ENCODE data around the gene NECAB3. TPM values are rescaled to one million over a fixed set of nuclear protein-coding genes. Genes with fewer than 3 reads are reported as not detected.
"Not testable (repeated sequence)": the region's sequence is repeated elsewhere in the genome, so short reads cannot be mapped to it uniquely, and the experiment has no call there.

Gene NECAB3
- total RNA-seq, 1 experiment from 2014 or later: 63.1 TPM

DNA sequence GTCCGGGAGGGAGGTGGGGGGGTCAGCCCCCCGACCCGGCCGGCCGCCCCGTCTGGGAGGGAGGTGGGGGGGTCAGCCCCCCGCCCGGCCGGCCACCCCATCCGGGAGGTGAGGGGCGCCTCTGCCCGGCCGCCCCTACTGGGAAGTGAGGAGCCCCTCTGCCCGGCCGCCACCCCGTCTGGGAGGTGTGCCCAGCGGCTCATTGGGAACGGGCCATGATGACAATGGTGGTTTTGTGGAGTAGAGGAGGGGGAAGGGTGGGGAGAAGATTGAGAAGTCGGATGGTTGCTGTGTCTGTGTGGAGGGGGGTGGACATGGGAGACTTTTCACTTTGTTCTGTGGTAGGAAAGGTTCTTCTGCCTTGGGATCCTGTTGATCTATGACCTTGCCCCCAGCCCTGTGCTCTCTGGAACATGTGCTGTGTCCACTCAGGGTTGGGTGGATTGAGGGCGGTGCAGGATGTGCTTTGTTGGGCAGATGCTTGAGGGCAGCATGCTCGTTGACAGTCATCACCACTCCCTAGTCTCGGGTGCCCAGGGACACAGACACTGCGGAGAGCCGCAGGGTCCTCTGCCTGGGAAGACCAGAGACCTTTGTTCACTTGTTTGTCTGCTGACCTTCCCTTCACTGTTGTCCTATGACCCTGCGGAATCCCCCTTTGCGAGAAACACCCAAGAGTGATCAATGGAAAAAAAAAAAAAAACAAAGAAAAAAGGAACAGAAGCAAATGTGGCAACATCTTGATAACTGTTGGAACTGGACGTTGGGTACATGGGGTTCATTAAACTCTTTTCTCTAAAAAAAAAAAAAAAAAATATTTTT, 27.6 kb upstream of the NECAB3 start:
- in situ Hi-C loops (cut with HindIII; ENCODE audit: low pct_unique_long_range_greater_than_20kb, low sequenced_read_pairs): no loop called here
- no peak for DNase-seq (ENCODE audit: low read depth, low spot score)

DNA sequence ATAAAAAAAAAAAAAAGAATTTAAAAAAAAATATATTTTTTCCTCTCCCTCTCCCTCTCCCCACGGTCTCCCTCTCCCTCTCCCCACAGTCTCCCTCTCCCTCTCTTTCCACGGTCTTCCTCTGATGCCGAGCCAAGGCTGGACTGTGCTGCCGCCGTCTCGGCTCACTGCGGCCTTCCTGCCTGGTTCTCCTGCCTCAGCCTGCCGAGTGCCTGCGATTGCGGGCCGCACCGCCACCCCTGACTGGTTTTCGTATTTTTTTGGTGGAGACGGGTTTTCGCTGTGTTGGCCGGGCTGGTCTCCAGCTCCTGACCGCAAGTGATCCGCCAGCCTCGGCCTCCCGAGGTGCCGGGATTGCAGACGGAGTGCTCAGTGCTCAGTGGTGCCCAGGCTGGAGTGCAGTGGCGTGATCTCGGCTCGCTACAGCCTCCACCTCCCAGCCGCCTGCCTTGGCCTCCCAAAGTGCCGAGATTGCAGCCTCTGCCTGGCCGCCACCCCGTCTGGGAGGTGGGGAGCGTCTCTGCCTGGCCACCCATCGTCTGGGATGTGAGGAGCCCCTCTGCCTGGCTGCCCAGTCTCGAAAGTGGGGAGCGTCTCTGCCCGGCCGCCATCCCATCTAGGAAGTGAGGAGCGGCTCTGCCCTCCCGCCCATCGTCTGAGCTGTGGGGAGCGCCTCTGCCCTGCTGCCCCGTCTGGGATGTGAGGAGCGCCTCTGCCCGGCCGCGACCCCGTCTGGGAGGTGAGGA, 26.6 kb upstream of the NECAB3 start:
- in situ Hi-C loops (cut with HindIII; ENCODE audit: low pct_unique_long_range_greater_than_20kb, low sequenced_read_pairs); DNase-seq (ENCODE audit: low read depth, low spot score): not testable (repeated sequence)

DNA sequence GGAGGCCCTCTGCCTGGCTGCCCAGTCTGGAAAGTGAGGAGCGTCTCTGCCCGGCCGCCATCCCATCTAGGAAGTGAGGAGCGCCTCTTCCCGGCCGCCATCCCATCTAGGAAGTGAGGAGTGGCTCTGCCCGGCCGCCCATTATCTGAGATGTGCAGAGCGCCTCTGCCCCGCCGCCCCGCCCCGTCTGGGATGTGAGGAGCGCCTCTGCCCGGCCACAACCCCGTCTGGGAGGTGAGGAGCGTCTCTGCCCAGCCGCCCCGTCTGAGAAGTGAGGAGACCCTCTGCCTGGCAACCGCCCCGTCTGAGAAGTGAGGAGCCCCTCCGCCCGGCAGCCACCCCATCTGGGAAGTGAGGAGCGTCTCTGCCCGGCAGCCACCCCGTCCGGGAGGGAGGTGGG, 24.7 kb upstream of the NECAB3 start:
- in situ Hi-C loops (cut with HindIII; ENCODE audit: low pct_unique_long_range_greater_than_20kb, low sequenced_read_pairs); DNase-seq (ENCODE audit: low read depth, low spot score): not testable (repeated sequence)

DNA sequence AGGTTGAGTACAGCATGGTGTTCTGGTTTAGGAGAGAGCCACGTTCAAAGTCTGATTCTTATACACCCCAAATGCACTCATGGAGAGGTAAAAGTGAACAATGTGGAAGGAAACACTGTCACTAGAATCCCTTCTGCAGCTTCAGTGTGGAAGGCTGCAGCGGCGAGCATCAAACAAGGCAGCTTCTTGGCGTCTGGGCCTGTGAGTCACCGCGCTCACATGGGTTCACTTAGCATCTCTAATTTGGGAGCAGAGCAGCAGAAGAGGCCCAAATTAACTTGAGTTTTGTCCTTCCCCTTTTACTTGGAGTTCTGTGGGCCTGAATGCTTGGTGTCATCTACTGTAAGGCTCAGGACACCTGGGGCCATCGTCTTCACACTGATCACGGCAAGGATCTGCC, 22.9 kb upstream of the NECAB3 start:
- in situ Hi-C loops (cut with HindIII; ENCODE audit: low pct_unique_long_range_greater_than_20kb, low sequenced_read_pairs): no loop called here

DNA sequence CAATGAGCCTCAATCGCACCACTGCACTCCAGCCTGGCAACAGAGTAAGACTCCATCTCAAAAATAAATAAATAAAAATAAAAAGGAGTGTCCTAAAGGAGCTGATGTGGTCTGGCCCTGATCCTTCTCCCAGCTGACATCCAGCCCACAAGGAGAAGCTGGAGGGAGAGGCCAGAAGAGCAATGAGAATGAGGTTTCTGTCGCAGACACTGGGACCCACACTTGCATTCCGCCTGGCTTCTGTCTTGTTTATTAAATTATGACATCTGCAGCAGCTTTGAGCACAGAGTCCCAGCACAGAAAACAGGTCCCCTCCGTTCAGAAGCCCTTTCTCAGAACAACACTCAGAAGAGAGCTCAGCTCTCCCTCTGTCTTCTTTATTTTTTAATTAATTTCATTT, 22.2 kb upstream of the NECAB3 start:
- DNase-seq (ENCODE audit: low read depth, low spot score): no peak
- in situ Hi-C loops (cut with HindIII; ENCODE audit: low pct_unique_long_range_greater_than_20kb, low sequenced_read_pairs): no loop called here

More for the DNA sequence above, 22.9 kb upstream of the NECAB3 start:
- DNase-seq (ENCODE audit: low read depth, low spot score): no peak

DNA sequence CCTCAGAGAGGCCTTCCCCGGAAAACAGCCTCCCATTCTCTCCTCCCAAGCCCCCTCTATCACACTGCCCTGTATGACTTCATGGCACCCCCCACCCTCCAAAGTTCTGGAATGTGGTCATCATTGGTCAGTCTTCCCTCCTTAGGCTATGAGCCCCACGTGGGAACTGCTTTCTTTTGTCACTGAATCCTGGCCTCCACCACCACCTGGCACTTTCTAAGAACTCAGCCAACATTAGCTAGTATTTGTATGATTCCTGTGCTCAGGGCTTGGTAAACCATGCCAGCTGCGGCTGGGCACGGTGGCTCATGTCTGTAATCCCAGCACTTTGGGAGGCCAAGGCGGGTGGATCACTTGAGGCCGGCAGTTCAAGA, 20.4 kb upstream of the NECAB3 start:
- DNase-seq (ENCODE audit: low read depth, low spot score): no peak
- in situ Hi-C loops (cut with HindIII; ENCODE audit: low pct_unique_long_range_greater_than_20kb, low sequenced_read_pairs): no loop called here

DNA sequence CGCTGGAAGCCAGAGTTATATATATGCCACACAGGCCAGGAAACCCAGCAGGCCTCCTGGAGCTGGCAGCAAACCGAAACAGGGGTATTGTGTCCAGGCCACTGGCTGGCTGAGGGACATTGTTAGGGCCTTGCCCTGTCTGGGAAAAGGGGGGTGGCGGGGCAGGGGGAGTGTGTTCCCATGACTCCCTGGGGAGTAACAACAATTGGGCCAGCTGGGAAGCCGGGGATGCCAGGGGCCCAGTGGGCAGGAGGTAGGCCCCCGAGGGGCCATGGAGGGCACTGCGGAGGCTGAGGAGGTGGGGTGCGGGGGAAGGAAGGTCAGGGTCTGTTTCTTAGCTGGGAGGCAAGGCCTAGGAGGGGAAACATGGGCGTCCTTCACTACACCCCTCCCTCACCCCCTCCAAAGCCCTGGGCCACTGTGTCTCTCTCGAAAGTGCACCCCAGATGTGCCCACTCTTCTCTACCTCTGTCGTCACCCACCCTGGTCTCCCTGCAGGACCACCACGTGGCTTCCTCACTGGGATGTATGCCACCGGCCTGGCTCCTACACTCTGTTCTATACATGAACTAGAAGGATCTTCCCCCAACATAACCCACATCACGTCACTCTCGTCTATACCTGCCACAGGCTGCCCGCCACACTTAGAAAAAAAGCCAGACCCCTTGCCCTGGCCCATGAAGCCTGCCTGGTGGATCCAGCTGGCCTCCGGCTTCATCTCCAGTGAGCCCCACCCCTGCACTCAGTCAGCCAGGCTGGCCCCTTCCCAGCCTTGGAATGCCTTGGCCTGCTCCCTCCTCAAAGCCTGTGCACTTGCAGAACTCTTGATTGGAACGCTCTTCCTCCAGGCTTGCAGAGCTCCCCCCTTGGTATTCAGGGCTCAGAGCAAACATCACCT, 19.8 kb upstream of the NECAB3 start:
- no peak for DNase-seq (ENCODE audit: low read depth, low spot score)
- in situ Hi-C loops (cut with HindIII; ENCODE audit: low pct_unique_long_range_greater_than_20kb, low sequenced_read_pairs): no loop called here

DNA sequence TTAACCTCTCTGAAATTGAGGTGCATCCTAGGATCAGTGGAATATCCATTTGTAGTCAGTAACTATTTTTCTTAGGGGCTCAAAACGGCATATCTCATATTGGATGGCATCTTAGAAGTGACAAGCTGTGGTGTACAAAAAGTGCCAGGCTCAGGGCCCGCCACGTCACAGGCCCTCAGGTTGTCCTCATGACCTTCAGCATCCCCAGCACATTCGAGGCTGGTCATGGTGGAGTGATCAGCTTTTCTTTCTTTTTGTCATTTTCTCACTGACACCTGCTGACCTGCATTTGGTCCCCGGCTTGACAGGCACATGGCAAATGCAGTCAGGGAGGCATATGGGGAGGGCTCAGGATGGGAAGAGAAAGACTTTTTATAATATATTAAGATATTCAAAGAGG, 19.1 kb upstream of the NECAB3 start:
- in situ Hi-C loops (cut with HindIII; ENCODE audit: low pct_unique_long_range_greater_than_20kb, low sequenced_read_pairs): no loop called here

DNA sequence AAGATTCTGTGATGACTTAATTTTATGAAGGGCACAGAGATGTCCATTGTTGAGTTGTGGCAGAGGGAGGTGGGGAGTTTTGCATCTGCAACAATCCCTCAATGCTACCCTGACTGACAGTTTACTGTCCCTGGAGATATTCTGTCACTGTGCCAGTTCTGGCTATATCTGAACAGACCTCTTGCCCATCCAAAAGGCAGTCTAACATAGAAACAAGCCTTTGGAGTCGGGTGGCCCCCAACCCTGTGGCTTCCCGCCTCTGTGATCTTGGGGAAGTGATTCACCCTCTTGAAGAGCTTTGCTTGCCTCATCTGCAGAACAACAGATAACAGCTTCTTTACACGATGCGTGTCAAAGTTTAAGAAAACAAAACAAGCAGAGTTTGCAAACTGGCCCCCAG, 15.7 kb upstream of the NECAB3 start:
- DNase-seq (ENCODE audit: low read depth, low spot score): peak; percentile 86

More for the DNA sequence above, 19.1 kb upstream of the NECAB3 start:
- DNase-seq (ENCODE audit: low read depth, low spot score): no peak

DNA sequence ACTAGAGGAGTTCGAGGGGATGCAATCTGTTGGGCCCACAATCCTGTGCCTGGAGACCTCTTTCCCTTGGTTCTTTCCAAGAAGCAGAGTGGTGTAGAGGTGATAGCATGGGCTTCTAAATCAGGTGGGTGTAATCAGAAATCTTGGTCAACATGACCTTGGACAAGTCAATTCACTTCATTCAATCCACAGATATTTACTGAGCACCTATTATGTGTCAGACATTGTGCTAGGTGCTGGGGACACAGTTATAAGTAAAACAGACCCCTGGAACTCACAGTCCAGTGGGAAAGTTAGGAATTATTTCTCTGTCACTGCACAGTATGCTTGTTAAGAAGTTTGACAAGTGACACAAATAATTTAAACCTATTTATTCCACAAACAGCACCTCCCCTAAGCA, 15.3 kb upstream of the NECAB3 start:
- in situ Hi-C loops (cut with HindIII; ENCODE audit: low pct_unique_long_range_greater_than_20kb, low sequenced_read_pairs): no loop called here

More for the DNA sequence above, 15.7 kb upstream of the NECAB3 start:
- in situ Hi-C loops (cut with HindIII; ENCODE audit: low pct_unique_long_range_greater_than_20kb, low sequenced_read_pairs): no loop called here

DNA sequence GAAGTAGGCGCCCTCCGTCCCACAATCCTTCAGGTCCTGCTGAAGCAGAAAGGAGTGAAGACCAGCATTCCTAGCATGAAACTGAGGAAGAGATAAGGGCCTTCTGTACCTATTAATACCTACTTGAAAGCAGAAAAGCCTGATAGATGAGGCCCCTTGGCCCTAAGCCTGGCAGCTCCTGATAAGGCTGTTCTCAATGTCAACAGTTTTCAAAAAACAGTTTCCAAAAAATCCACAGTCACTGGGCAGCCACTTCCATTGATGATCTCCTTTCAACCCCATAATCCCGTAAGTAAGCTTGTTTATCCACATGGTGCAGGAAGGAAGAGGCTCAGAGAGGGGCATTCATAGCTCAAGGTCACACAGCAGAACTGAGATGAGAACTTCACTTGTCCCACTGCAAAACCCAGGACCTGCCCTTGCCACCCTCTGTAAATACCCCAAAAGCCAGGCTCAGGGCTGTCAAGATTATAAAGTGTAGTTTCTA, 14.8 kb upstream of the NECAB3 start:
- in situ Hi-C loops (cut with HindIII; ENCODE audit: low pct_unique_long_range_greater_than_20kb, low sequenced_read_pairs): no loop called here
- DNase-seq (ENCODE audit: low read depth, low spot score): no peak

More for the DNA sequence above, 15.3 kb upstream of the NECAB3 start:
- no peak for DNase-seq (ENCODE audit: low read depth, low spot score)

DNA sequence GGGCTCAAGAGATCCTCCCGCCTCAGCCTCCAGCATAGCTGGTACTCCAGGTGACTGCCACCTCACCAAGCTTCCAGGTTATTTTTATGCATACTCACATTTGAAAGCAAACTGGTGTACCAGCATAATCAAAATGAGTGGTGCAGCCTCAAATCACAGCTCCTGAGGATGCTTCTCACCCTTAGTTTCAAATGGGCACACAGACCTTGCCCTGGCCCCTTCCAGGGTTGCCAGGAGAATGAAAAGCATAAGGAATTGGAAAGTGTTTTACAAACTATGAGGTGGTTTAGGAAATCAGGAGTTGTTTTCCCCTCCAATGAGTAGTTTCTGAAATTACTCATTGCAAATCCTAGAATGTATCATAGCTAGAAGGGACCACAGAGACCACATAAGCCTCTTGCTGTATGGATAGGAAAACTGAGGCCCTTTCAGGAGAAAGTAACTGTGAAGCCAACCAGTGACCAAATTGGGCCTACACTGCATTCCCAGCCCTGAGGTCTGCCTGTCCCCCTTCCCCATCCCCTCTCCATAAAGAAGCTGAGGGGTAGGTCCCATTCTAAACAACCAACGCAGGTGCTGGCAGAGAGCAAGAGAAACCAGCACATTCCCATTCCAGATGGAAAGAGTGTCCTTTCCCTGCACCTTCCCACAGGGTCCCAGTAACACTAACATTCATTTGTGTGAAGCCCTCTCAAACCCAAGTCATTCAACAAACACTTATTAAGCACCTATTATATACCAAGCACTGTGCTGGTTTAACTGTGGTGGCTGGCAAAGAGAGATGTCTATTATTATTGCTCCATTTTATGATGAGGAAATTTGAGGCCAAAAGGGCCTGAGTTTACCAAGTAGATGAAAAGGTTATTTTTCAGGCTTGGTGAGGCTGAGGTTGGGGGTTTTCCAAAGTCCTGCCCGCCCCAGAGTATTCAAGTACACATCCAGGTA, 14.0 kb upstream of the NECAB3 start:
- DNase-seq (ENCODE audit: low read depth, low spot score): no peak
- in situ Hi-C loops (cut with HindIII; ENCODE audit: low pct_unique_long_range_greater_than_20kb, low sequenced_read_pairs): no loop called here

DNA sequence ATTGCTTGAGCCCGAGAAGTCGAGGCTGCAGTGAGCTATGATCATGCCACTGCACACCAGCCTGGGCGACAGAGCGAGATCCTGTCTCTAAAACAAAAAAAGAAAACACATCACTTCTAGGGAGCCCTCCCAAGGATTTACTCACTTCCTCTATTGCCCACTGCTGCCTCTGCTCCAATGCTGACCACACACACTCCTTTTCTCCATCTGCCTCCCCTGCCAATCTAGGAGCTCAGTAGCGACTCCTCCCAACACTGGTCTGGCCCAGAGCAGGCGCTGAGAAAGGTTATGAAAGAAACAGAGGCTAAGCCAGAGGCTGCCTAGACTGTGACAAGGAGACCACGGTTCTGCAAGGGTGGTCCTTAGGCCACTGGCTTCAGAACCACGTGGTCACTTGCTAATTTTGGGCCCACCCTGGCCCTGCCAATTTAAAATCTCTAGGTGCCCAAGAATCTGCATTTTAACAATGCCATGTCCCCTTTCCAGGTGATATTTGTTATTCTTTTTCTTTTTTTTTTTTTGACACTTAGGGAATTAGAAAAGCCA, 13.2 kb upstream of the NECAB3 start:
- in situ Hi-C loops (cut with HindIII; ENCODE audit: low pct_unique_long_range_greater_than_20kb, low sequenced_read_pairs): no loop called here
- DNase-seq (ENCODE audit: low read depth, low spot score): no peak

DNA sequence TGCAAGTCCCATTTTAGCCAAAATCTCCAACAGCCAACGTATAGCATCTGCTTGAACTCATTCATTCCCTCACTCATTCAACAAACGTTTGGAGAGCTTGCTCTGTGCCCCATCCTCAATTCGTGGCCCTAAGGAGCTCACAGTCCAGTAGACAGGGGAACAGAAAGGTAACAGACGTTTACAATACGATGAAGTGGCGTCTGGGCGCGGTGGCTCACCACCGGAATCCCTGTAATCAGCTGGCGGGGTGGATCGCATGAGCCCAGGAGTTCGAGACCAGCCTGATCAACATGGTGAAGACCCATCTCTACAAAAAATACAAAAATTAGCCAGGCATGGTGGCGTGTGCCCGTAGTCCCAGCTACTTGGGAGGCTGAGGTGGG, 12.7 kb upstream of the NECAB3 start:
- no peak for DNase-seq (ENCODE audit: low read depth, low spot score)
- in situ Hi-C loops (cut with HindIII; ENCODE audit: low pct_unique_long_range_greater_than_20kb, low sequenced_read_pairs): no loop called here

DNA sequence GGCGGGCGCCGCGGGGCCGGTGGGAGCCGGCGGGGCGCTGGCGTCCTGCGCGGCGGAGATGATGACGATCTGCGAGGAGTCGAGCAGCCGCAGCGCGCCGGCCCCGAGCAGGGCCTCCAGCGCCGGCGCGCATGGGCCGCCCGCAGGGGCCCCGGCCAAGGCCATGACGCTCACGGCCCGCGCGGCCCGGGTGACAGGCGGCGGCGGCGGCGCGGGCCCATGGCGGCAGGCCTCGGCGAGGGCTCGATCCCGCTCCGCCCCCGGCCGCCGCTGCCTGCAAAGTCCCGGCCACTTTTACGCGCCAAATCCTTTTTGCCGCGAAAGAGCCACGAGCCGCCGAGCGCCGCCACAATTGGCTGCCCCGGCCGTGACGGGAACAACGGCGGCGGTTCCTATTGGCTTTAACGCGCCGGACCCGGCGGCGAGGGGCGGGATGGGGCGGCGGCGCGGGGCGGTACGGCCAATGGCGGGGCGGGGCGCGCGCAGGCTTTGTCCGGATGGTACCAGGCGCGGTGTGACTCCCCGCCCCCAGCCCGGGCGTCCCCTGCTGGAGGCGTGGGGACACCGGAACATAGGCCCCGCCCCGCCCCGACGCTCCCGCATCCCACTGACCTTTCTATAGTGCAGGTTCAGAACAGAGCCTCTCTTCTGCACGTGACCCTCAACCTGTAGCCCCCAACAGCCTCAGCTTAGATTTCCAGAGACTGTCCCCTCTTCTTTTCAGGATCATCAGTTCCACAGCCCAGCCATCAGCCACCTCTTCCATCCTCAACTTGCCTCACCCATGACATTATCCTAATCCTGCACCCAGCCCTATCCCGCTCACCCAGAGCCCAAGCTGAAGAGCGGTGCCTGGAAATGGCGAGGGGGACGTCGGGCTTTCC, 12.1 kb upstream of the NECAB3 start, which contains the start of gene E2F1:
TSS of gene E2F1 (minus strand) at position 286 of the 884 bp plus-strand sequence. CDS start at position 165, 121 bp downstream.
- peak; percentile 95 for DNase-seq (ENCODE audit: low read depth, low spot score)
- in situ Hi-C loops (cut with HindIII; ENCODE audit: low pct_unique_long_range_greater_than_20kb, low sequenced_read_pairs): no loop called here

Measured in SK-MEL-5 (cell line).